ENCODE measurements around the gene ZFPL1. TPM values are rescaled to one million over a fixed set of nuclear protein-coding genes. Genes with fewer than 3 reads are reported as not detected.

The ZFPL1 gene
- total RNA-seq, 4 donors from 2014 or later = 24.0 to 52.2 (median 32.2) TPM

- WGBS, 2 donors = 78 to 81% methylated on average over 4 to 5 of the region's 12 CpGs
Observed at GRCh38 chr11:65127473-65128181, 43.6 kb downstream of the ZFPL1 start.

GRCh38 chr11:65128182-65129145 is 44.4 kb downstream of the ZFPL1 start:
- H3K36me3 ChIP-seq = peaks cover 63 to 94% (median 78%) of the 10 kb centered on the region in 3 donors
- intact Hi-C loops (cut with DNase I) = loop anchor here (10.0 kb wide), 1 partner anchor 46 kb away; the partner anchor contains the start of gene SPDYC
- peaks cover 9 to 36% (median 16%) of the 10 kb centered on the region in 3 donors for H3K4me1 ChIP-seq
- no peak for DNase-seq
- no peak overlapping the region for H3K4me3 ChIP-seq
- 62 to 69% methylated on average over 3 to 5 of the region's 15 CpGs for WGBS, 2 donors
- no peaks in the 10 kb centered on the region for H3K9me3 ChIP-seq
- no peak overlapping the region for H3K27ac ChIP-seq
- TF ChIP-seq POLR2A (IDR thresholded peaks at IDR 0.05) (no peak), CTCF (IDR thresholded peaks at IDR 0.05) (no peak)
- H3K27me3 ChIP-seq = no peaks in the 10 kb centered on the region

More at GRCh38 chr11:65127473-65128181, 43.6 kb downstream of the ZFPL1 start:
- H3K4me3 ChIP-seq = no peak overlapping the region
- peaks cover 7 to 36% (median 9%) of the 10 kb centered on the region in 3 donors for H3K4me1 ChIP-seq
- TF ChIP-seq CTCF (IDR thresholded peaks at IDR 0.05) (no peak), POLR2A (IDR thresholded peaks at IDR 0.05) (no peak)
- H3K36me3 ChIP-seq = peaks cover 59 to 89% (median 78%) of the 10 kb centered on the region in 3 donors
- no peak overlapping the region for H3K27ac ChIP-seq
- intact Hi-C loops (cut with DNase I) = loop anchor here (10.0 kb wide), 1 partner anchor 47 kb away; the partner anchor contains the start of gene SPDYC
- no peaks in the 10 kb centered on the region for H3K27me3 ChIP-seq
- no peaks in the 10 kb centered on the region for H3K9me3 ChIP-seq
- no peak for DNase-seq

- Histone ChIP-seq H3K9me3 (no peaks in the 10 kb centered on the region), H3K4me1 (peaks cover 13 to 30% (median 17%) of the 10 kb centered on the region in 3 donors), H3K4me3 (no peak overlapping the region), H3K27me3 (no peaks in the 10 kb centered on the region), H3K36me3 (peaks cover 63 to 83% (median 72%) of the 10 kb centered on the region in 3 donors), H3K27ac (no peak overlapping the region)
- TF ChIP-seq POLR2A (IDR thresholded peaks at IDR 0.05) (no peak), CTCF (IDR thresholded peaks at IDR 0.05) (no peak)
- 84 to 96% methylated on average over 3 to 10 of the region's 13 CpGs for WGBS, 2 donors
- no peak for DNase-seq
- intact Hi-C loops (cut with DNase I) = loop anchor here (10.0 kb wide), 1 partner anchor 45 kb away; the partner anchor contains the start of gene SPDYC
Observed at GRCh38 chr11:65129649-65130441, 45.8 kb downstream of the ZFPL1 start.

GRCh38 chr11:65130631-65131416 is 46.8 kb downstream of the ZFPL1 start:
- TF ChIP-seq CTCF (IDR thresholded peaks at IDR 0.05) (no peak), POLR2A (IDR thresholded peaks at IDR 0.05) (no peak)

More at GRCh38 chr11:65130631-65131416, 46.8 kb downstream of the ZFPL1 start:
- Histone ChIP-seq H3K27ac (no peak overlapping the region), H3K36me3 (peaks cover 60 to 73% (median 62%) of the 10 kb centered on the region in 3 donors), H3K27me3 (no peaks in the 10 kb centered on the region), H3K4me3 (no peak overlapping the region), H3K9me3 (no peaks in the 10 kb centered on the region), H3K4me1 (peaks cover 19 to 38% (median 23%) of the 10 kb centered on the region in 3 donors)
- intact Hi-C loops (cut with DNase I) = no loop called here
- DNase-seq = no peak
- 86 to 95% methylated on average over 5 to 8 of the region's 19 CpGs for WGBS, 2 donors
